Medulla oblongata (tissue), 1 donor: ENCODE results near the gene OR5V1.
"Not testable (repeated sequence)": the region's sequence is repeated elsewhere in the genome, so short reads cannot be mapped to it uniquely, and the experiment has no call there.

Experiments used
- DNase-seq: peaks from one replicate; pipeline ENCODE4 v3.0.0-alpha.2; 2015; ENCODE audit errors: extremely low spot score

The OR5V1 gene

GRCh38 chr6:29368765-29369164 lies at the start of gene OR5V1:
OR5V1 (minus strand) TSS chr6:29368865; CDS start chr6:29356195, 12,670 bp downstream.
- DNase-seq = no peak

DNA sequence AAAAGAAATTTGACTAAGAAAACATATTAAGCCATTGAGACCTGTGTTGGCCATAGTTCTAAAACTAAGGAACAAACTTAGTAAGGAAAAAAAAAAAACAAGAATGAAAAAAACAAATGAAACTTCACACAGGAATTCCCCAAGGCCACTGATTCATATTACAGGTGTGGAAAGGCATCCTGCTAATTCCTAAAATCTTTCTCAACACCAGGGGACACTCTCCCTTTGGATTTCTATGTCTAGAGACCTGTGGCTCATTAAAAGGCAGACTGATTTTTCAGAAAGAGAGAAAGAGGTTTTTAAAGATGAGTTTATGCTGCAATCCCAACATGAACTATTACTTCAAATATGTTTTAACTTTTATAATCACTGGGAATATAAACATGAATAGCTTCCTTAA lies 45.9 kb upstream of the OR5V1 start, which contains the start of gene OR12D1:
TSS of gene OR12D1 (plus strand) at position 341 of the 400 bp plus-strand sequence.
- DNase-seq = no peak

DNA sequence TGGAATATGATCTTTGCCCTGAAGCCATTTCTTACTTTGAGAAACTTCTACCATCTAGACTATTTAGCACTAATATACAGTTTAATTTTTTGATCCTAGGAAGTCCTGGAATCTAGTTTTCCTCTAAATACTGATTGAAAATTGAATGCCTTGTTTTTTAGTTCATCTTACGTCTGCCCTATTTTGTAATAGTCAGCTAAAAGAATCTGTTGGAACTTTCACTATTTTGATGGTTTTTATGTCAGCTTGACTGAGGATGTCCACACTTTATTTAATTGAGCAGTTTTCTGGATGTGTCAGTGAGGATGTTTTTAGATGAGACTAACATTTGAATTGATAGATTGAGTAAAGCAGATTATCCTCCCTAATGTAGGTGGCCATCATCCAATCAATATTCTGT lies 35.1 kb upstream of the OR5V1 start:
- no peak for DNase-seq

GRCh38 chr6:29399525-29399924 lies 30.9 kb upstream of the OR5V1 start:
- no peak for DNase-seq

DNA sequence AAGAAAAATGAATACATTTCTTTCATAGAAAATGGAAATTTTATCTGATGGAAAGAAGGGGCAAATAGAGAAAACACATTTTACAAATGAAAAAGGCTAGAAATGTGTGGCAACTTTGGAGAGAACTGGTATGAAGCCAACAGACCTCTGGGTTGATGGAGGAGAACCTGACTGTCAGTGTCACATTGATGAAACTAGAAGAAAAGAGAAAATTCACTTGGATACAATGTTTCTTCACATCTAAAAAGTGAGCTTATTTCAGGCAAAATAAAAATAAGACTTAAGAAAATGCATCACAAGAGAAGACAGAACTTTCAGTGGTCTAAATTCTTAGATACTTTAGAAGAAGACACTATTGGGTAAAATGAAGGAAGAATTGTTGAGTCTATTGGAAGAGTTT lies 26.7 kb upstream of the OR5V1 start, which contains the start of gene OR12D2:
TSS of gene OR12D2 (plus strand) at position 301 of the 400 bp plus-strand sequence. CDS start 1,069 bp downstream, outside the sequence.
- DNase-seq = no peak

DNA sequence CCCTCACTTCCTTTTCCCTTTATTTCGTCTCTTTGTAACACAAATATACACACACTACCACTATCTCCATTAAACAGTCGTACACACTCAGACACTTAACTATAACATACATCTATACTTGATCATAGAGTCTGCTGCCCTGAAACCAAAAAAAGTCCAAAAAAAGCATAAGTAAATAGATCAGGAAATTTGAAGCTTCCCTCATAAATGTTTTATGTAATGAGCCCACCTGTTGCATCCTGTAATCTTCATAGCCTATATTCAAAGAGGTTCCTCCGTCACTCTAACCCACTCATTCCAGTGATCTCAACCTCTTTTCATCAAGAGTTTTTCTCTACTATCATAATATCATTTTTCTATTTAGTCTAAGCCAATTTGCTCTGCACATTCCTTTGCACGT lies 19.9 kb upstream of the OR5V1 start:
- no peak for DNase-seq

DNA sequence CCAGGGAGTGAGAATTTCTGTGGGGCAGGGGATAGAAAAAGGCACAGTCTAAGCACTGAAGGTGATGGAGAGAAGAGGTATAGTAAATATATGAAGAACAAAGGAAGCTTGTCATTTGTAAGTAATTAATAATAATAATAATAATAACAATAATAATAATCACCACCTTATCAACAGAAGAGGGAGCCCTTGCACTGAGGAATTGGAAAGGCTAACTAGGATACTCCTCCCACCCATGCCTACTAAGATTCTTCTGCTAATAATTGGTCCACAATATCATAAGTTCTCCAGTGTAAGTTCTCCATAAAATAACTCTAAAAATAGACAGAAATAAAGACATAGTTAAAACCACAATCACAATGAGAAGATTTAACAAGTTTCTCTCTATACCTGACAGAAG lies 7.3 kb upstream of the OR5V1 start:
- no peak for DNase-seq

DNA sequence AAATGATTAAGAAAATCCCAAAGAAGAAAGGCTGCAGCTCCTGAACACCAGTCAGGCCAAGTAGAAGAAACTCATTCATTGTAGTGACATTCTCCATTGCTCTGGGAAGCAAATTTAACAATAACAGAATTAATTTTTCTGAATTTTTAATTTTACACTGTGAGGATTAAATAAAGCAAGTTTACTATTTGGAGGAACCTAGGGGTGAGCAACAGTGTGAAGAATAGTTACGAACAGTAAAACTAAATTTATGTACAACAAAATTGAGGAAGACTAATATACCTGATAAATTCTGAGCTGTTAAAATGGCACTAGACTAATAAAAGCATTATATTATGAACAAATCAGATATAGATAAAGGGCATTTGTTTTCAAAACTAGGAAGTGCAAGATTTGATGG lies 6.5 kb upstream of the OR5V1 start, which contains the start of gene OR12D3:
TSS of gene OR12D3 (minus strand) at position 101 of the 400 bp plus-strand sequence. CDS start at position 97, 4 bp downstream.
- no peak for DNase-seq

- no peak for DNase-seq
These were observed 13.1 kb downstream of the OR5V1 start for GRCh38 chr6:29355603-29356002.

GRCh38 chr6:29354980-29355379 lies 13.7 kb downstream of the OR5V1 start:
- no peak for DNase-seq

DNA sequence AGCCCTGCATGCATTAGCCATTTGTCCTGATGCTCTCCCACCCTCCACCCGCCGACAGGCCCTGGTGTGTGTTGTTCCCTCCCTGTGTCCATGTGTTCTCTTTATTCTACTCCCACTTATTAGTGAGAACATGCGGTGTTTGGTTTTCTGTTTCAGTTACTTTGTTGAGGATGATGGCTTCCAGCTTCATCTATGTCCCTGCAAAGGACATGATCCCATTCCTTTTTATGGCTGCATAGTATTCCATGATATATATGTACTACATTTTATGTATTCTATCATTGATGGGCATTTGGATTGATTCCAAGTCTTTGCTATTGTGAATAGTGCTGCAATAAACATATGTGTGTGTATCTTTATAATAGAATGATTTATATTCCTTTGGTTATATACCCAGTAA lies 19.3 kb downstream of the OR5V1 start:
- not testable (repeated sequence) for DNase-seq

DNA sequence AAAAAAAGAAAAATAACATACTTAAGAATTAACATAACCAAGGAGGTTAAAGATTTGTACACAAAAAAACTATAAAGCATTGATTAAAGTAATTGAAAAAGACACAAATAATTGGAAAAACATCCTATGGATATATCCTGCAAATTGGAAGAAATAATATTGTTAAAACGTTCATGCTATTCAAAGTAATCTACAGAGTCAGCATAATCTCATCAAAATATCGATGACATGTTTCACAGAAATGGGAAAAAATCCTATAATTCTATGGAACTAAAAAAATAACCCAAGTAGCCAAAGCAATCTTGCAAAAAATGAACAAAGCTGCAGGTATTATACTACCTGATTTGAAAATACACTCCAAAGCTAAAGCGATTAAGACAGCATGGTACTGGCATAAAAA lies 23.3 kb downstream of the OR5V1 start:
- no peak for DNase-seq

GRCh38 chr6:29336269-29336668 lies 32.4 kb downstream of the OR5V1 start:
- no peak for DNase-seq

DNA sequence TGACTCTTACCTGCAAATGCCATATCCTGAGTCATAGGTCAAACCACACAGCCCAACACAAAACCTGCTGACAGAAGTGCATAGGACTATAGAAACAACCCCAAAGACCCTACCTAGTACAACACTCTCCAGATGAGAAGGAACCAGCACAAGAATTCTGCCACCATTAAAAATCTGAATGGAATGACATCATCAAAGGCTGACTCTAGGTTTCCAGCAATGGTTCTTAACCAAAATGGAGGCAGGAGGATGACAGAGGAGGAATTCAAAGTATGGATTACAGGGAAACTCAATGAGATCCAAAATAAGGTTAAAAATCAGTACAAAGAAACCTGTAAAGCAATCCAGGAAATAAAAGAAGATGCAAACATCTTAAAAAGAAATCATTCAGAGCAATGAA lies 36.0 kb downstream of the OR5V1 start:
- no peak for DNase-seq

DNA sequence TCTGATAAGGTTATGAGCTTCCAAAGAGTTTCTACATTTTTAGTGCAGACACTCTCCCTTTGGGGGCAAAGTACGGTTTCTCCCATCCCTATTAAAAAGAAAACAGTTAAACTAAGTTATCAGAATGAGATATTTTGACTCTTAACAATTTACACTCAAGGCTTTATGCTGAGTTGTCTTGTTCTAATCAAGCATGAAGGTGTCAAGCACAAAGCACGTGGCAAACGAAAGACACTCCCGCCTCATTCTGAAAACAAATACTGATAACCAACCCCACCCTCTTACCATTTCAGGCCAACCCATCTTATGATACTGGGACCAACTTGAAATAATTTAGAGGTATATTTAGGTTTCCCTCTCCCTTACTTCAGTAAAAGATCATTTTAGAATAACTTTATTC lies 42.9 kb downstream of the OR5V1 start:
- no peak for DNase-seq

- DNase-seq = not testable (repeated sequence)
These were observed 45.3 kb downstream of the OR5V1 start for GRCh38 chr6:29323332-29323731.

GRCh38 chr6:29319931-29320330 lies 48.7 kb downstream of the OR5V1 start:
- DNase-seq = no peak
